ENCODE data around the gene CTNND2.

Gene CTNND2

DNA sequence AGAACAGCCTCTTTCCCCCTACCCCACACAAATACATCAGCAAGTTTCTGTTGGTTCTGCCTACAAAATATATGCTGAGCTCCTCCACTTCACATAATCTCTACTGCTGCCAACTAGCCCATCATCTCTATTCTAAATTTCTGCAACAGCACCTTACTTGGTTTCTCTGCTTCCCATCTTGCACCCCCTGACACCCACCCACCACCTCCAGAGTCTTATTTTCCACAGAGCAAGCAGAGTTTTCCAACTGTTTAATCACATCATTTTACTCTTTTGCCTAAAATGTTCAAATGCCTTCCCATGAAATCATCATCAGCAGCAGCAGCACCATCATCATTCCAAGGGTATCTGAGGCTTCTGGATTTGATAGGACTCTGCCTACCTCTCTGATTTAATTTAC lies 295.7 kb downstream of the CTNND2 start:
- TF ChIP-seq CTCF (IDR thresholded peaks at IDR 0.05; ENCODE audit: insufficient read depth, missing control alignments): no peak
- DNase-seq (ENCODE audit: insufficient read length, low spot score) (no peak), FAIRE-seq (no peak)

- no peak for FAIRE-seq
- no peak for DNase-seq (ENCODE audit: insufficient read length, low spot score)
- no peak for TF ChIP-seq CTCF (IDR thresholded peaks at IDR 0.05; ENCODE audit: insufficient read depth, missing control alignments)
These were observed 296.2 kb downstream of the CTNND2 start for GRCh38 chr5:11607944-11608483.

DNA sequence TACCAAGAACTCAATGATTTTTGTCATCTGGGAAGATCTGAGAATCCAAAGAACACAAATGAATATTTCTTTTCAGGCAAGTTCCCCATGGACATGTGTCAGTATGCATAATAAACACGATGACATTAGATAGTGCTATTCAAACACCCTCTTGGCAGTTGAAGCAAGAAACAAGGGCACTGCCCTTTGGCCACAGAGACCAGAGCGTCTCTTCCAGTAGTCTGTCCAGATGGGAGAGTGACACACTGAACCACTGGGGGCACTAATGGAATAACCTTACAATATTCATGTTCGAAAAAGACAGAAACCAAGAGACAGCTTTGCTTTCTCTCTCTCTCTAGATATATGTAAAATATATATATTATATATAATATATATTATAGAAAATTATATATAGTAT lies 301.9 kb downstream of the CTNND2 start:
- FAIRE-seq (no peak), DNase-seq (ENCODE audit: insufficient read length, low spot score) (no peak)
- no peak for TF ChIP-seq CTCF (IDR thresholded peaks at IDR 0.05; ENCODE audit: insufficient read depth, missing control alignments)

GRCh38 chr5:11599499-11599898 lies 304.7 kb downstream of the CTNND2 start:
- no peak for DNase-seq (ENCODE audit: insufficient read length, low spot score)
- FAIRE-seq: no peak
- TF ChIP-seq CTCF (IDR thresholded peaks at IDR 0.05; ENCODE audit: insufficient read depth, missing control alignments): no peak

DNA sequence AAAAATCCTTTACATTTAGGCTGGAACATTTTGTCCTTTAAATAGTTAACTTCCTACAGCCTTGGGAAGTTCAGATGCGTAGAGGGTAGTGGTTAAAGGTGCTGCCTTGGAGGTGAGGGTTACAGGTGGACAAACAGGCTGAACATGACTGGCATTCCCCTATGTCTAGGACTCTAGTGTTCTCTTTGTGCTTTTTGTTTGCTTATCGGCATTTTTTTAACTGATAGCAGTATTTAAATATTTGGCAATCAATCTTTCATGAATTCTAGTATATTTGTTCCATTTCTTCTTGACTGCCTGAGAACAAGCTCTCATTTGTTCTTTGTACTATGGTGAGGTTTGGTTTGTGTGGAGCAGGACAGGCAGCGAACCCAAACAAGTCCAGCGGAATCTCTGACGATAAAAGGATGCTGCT lies 307.6 kb downstream of the CTNND2 start:
- no peak for TF ChIP-seq CTCF (IDR thresholded peaks at IDR 0.05; ENCODE audit: insufficient read depth, missing control alignments)
- FAIRE-seq (no peak), DNase-seq (ENCODE audit: insufficient read length, low spot score) (no peak)

- FAIRE-seq: no peak
These were observed 308.1 kb downstream of the CTNND2 start for GRCh38 chr5:11596185-11596584.

More at GRCh38 chr5:11596185-11596584, 308.1 kb downstream of the CTNND2 start:
- no peak for TF ChIP-seq CTCF (IDR thresholded peaks at IDR 0.05; ENCODE audit: insufficient read depth, missing control alignments)
- no peak for DNase-seq (ENCODE audit: insufficient read length, low spot score)

Measured in D721Med (cell line).